ENCODE measurements around the gene OGDHL.

Gene OGDHL

GRCh38 chr10:49686651-49687050, 75.5 kb downstream of the OGDHL start:
- DNase-seq = no peak
